ENCODE data around the gene AKR1C2.
"Not testable (repeated sequence)": the region's sequence is repeated elsewhere in the genome, so short reads cannot be mapped to it uniquely, and the experiment has no call there.

The AKR1C2 gene

DNA sequence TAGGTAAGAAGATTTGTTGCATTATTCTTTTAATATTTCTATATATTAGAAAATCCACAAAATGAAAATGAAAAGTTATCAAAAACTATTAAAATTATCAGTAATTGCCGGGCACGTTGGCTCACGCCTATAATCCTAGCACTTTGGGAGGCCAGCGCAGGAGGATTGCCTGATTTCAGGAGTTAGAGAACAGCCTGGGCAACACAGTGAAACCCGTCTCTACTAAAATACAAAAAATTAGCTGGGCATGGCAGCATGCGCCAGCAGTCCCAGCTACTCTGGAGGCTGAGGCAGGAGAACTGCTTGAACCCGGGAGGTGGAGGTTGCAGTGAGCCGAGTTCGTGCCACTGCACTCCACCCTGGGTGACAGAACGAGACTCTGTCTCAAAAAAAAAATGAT, 11.1 kb downstream of the AKR1C2 start:
- not testable (repeated sequence) for H3K36me3 ChIP-seq (ENCODE audit: insufficient read depth, low read length); H3K27me3 ChIP-seq (ENCODE audit: insufficient read depth, low read length); H3K4me3 ChIP-seq (ENCODE audit: low read length); H2AFZ ChIP-seq (ENCODE audit: low read depth, low read length); H3K4me1 ChIP-seq (ENCODE audit: insufficient read depth, low read length); H3K9me3 ChIP-seq (ENCODE audit: low read length)

DNA sequence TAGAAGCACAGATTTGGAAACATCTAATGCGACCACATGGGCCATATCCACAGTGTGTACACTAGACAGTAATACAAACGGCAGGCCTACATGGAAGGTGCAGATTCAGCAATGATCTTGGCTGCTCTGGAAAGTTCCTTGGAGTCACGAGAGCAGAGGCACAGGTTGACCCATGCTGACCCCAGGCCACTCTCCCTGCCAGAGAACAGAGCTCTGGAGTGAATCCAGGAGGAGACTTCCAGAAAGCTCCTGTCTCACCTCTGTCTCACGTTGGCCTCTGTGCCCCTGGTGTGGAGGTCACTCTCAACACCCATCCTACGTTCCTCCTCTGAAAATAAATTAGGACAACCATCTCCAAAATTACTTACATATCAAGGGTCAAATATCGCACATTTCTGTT, 12.2 kb downstream of the AKR1C2 start:
- H3K36me3 ChIP-seq (ENCODE audit: insufficient read depth, low read length); H2AFZ ChIP-seq (ENCODE audit: low read depth, low read length); H3K4me1 ChIP-seq (ENCODE audit: insufficient read depth, low read length); H3K4me3 ChIP-seq (ENCODE audit: low read length); H3K27me3 ChIP-seq (ENCODE audit: insufficient read depth, low read length); H3K9me3 ChIP-seq (ENCODE audit: low read length): not testable (repeated sequence)

DNA sequence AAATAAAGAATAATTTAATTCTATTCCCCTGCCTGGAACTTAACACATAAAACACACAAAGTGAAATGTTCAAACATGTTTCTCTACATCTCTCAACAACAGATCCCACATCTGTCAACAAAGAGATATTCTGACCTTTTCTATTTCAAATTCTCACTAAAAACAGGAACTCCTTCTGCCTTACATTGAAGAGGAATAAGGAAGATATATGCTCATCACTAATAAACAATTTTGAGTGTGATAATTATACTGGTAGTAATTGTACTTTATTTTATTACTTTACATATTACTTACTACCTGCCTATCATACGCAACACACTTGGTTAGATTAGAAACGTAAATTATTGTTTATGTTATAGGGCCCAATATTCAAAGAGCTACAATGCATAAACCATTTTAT, 13.4 kb downstream of the AKR1C2 start:
- no peak overlapping the region for H2AFZ ChIP-seq (ENCODE audit: low read depth, low read length)
- no peaks in the 10 kb centered on the region for H3K36me3 ChIP-seq (ENCODE audit: insufficient read depth, low read length)
- no peaks in the 10 kb centered on the region for H3K4me1 ChIP-seq (ENCODE audit: insufficient read depth, low read length)
- no peaks in the 10 kb centered on the region for H3K9me3 ChIP-seq (ENCODE audit: low read length)
- H3K27me3 ChIP-seq (ENCODE audit: insufficient read depth, low read length): no peaks in the 10 kb centered on the region
- H3K4me3 ChIP-seq (ENCODE audit: low read length): no peak overlapping the region

DNA sequence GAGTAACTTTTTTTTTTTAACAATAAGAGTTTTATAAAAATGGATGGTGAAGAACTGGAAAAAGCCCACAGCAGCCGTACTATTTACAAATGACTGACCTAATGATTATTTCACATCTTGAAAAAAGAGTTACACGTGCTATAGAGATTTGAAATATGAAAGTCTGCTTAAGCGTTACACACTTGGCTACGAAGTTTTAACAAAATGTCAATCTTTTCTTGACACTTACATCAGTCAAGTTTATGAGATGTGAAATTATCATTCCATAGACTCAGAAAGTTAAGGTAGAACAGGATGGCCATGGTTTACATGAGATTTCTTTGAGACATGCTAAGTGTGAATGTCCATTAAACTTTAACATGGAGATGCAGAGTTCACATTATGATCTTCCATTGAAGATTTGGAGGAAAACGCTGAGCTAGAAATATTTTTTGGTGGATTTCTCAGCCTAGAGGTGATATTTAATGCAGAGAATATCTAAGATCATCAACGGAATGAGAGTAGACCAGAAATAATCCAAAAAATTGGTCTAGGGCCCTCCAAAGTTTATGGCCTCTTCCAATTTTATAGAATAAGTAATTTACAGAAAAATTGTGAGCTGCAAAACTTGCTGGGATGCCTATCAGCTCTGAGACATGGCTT, 15.5 kb downstream of the AKR1C2 start:
- not testable (repeated sequence) for H3K36me3 ChIP-seq (ENCODE audit: insufficient read depth, low read length); H3K4me3 ChIP-seq (ENCODE audit: low read length); H3K9me3 ChIP-seq (ENCODE audit: low read length); H3K27me3 ChIP-seq (ENCODE audit: insufficient read depth, low read length); H2AFZ ChIP-seq (ENCODE audit: low read depth, low read length); H3K4me1 ChIP-seq (ENCODE audit: insufficient read depth, low read length)

DNA sequence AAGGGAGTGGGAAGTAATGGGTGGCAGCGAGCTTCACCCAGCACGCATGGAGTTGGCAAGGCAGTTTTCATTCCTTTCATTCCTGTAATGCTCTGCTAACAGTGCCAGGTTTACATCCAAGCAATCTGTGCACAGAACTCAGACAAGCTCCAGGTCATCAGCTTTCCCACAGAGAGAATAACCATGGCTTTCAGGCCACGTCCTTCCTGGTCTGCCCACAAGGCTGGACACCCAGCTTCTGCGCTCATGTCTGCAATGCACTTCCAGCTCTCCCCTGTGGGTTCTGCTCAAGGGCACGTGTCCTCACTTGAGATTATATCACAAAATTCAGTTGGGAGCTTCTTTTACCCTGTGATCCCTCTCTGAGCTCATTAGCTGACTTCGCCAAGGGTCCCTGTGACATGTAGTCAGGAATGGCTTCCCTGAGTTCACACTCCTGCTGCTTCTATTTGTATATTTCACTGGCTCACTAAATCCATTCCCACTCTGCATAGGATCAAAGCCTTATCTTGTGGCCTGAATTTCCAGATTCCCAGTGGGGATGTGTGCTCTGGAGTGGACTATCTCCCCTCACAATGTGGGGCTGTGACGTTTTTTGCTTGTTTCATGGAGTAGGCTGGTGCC, 18.6 kb downstream of the AKR1C2 start:
- Histone ChIP-seq H3K27me3 (ENCODE audit: insufficient read depth, low read length) (no peaks in the 10 kb centered on the region), H2AFZ (ENCODE audit: low read depth, low read length) (no peak overlapping the region), H3K4me3 (ENCODE audit: low read length) (no peak overlapping the region), H3K4me1 (ENCODE audit: insufficient read depth, low read length) (no peaks in the 10 kb centered on the region), H3K36me3 (ENCODE audit: insufficient read depth, low read length) (no peaks in the 10 kb centered on the region), H3K9me3 (ENCODE audit: low read length) (no peaks in the 10 kb centered on the region)

DNA sequence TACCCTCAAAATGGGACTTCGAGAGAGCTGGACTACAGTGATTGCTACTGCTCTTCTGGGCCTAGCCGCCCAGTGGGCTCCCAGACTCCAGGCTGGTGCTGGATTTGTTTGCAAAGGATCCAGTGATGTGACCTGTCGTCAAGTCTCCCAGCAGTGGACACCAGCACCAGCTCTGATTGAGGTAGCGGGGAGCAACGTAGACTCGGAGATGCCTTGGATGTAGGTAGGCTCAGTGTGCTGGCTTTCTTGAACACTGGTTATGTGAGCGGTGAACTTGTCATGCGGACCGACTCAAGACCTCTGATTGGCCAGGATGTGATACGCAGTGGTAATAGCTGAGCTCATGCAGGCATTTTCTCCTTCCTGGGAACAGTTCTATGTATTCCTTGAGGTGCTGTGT, 19.4 kb downstream of the AKR1C2 start:
- Histone ChIP-seq H3K36me3 (ENCODE audit: insufficient read depth, low read length) (no peaks in the 10 kb centered on the region), H3K4me1 (ENCODE audit: insufficient read depth, low read length) (no peaks in the 10 kb centered on the region), H3K27me3 (ENCODE audit: insufficient read depth, low read length) (no peaks in the 10 kb centered on the region), H2AFZ (ENCODE audit: low read depth, low read length) (no peak overlapping the region), H3K4me3 (ENCODE audit: low read length) (no peak overlapping the region), H3K9me3 (ENCODE audit: low read length) (no peaks in the 10 kb centered on the region)

DNA sequence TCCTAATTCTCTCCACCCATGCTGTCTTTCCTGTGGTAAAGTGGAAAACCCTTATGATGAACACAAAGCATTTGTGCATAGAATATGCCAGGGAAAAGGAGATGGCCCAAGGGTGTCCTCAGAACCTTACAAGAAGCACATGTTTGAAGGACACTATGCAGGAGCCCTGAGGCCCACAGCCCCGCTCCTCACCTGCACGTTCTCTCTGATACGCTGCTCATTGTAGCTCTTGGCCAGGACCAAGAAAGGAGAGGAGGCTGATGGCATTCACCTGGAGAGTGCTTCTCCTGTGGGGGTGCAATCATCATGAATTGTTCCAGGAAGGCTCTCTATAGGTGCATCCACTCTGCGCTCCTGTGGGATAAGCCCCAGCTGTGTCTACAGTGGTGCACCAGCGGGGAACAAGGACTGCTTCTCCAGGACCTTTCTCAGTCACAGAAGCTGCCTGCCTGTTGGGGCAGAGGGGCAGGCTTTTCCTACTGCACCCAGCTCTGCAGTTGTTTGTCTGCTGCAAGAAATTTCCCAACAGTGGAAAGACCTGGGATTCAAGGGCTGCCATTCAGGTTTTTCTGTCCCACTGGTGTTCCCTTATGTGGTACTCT, 19.9 kb downstream of the AKR1C2 start:
- H3K27me3 ChIP-seq (ENCODE audit: insufficient read depth, low read length): no peaks in the 10 kb centered on the region
- no peak overlapping the region for H3K4me3 ChIP-seq (ENCODE audit: low read length)
- no peaks in the 10 kb centered on the region for H3K4me1 ChIP-seq (ENCODE audit: insufficient read depth, low read length)
- H3K36me3 ChIP-seq (ENCODE audit: insufficient read depth, low read length): no peaks in the 10 kb centered on the region
- H2AFZ ChIP-seq (ENCODE audit: low read depth, low read length): no peak overlapping the region
- H3K9me3 ChIP-seq (ENCODE audit: low read length): no peaks in the 10 kb centered on the region

DNA sequence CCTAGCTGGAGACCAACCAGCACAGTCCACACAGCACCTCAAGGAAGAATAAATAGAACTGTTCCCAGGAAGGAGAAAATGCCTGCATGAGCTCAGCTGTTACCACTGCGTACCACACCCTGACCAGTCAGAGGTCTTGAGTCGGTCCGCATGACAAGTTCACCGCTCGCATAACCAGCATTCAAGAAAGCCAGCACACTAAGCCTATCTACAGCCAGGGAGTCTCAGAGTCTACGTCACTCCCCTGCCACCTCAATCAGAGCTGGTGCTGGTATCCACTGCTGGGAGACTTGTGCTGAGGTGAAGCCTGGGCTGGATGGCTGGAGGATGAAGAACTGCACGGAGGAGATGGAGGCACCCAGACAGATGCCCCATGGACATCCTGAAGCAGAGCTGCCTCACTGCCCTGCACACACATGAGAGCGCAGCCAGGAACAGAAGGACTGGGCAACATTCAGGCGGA, 20.9 kb downstream of the AKR1C2 start:
- Histone ChIP-seq H3K4me1 (ENCODE audit: insufficient read depth, low read length) (no peaks in the 10 kb centered on the region), H3K9me3 (ENCODE audit: low read length) (no peaks in the 10 kb centered on the region), H2AFZ (ENCODE audit: low read depth, low read length) (no peak overlapping the region), H3K36me3 (ENCODE audit: insufficient read depth, low read length) (no peaks in the 10 kb centered on the region), H3K27me3 (ENCODE audit: insufficient read depth, low read length) (no peaks in the 10 kb centered on the region), H3K4me3 (ENCODE audit: low read length) (no peak overlapping the region)

DNA sequence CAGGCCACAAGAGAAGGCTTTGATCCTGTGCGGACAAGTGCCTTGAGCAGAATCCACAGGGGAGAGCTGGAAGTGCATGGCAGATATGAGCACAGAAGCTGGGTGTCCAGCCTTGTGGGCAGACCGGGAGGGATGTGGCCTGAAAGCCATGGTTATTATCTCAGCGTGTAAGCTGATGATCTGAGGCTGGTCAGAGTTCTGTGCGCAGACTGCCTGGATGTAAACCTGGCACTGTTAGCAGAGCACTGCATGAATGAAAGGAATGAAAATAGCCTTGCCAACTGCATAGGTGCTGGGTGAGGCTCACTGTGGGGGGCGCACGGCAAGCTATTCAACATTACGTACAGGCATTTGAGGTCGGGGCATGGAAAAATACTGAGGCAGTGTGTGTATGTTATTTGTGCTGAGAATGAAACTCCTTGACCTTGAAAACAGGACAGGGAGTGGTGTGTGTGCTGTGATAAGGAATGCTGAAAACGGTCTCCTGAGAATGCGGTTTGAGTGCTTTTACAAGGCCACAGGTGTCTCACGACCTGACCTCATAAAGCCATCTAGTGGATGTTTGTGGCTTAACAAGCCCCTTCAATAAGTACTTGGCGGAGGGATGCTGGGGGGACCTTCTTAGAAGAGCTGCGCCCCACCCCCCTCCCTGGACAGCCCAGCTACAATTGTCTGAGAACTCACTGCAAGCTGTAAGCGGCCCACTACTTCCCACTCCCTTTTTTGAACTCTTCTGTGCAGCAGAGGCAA, 21.8 kb downstream of the AKR1C2 start:
- no peaks in the 10 kb centered on the region for H3K27me3 ChIP-seq (ENCODE audit: insufficient read depth, low read length)
- no peak overlapping the region for H2AFZ ChIP-seq (ENCODE audit: low read depth, low read length)
- H3K4me3 ChIP-seq (ENCODE audit: low read length): no peak overlapping the region
- H3K4me1 ChIP-seq (ENCODE audit: insufficient read depth, low read length): no peaks in the 10 kb centered on the region
- no peaks in the 10 kb centered on the region for H3K36me3 ChIP-seq (ENCODE audit: insufficient read depth, low read length)
- no peaks in the 10 kb centered on the region for H3K9me3 ChIP-seq (ENCODE audit: low read length)

DNA sequence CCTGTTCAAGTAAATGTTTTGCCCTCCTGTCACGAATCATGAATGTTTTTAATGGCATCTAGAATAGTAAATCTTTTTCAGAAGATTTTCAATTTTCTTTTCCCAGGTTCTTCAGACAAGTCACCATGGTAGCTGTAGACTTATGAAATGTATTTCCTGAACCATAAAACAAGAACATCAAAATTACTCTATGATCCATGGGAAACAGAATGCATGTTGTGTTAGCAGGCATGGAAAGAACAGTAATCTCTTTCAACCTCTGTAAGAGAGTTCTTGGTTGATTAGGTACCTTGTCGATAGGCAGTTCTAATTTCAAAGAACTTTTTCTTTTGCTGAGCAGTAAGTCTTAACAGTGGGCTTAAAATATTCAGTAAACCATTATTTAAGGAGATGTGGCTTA, 22.9 kb downstream of the AKR1C2 start:
- no peak overlapping the region for H3K4me3 ChIP-seq (ENCODE audit: low read length)
- no peaks in the 10 kb centered on the region for H3K27me3 ChIP-seq (ENCODE audit: insufficient read depth, low read length)
- no peaks in the 10 kb centered on the region for H3K4me1 ChIP-seq (ENCODE audit: insufficient read depth, low read length)
- H3K36me3 ChIP-seq (ENCODE audit: insufficient read depth, low read length): no peaks in the 10 kb centered on the region
- no peaks in the 10 kb centered on the region for H3K9me3 ChIP-seq (ENCODE audit: low read length)
- H2AFZ ChIP-seq (ENCODE audit: low read depth, low read length): no peak overlapping the region

DNA sequence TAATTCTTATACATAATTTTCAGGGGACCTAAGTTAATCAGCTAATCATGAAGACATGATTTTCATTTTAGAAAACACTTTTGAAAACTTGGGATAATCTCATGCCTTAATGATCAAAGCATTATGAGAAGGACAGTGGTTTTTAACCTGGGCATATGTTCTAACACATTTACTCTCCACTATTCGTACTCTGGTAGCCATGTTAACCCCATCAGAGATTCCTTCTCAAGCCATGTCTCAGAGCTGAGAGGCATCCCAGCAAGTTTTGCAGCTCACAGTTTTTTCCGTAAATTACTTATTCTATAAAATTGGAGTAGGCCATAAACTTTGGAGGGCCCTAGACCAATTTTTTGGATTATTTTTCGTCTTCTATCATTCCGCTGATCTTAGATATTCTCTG, 24.8 kb downstream of the AKR1C2 start:
- no peaks in the 10 kb centered on the region for H3K27me3 ChIP-seq (ENCODE audit: insufficient read depth, low read length)
- no peaks in the 10 kb centered on the region for H3K9me3 ChIP-seq (ENCODE audit: low read length)
- H3K4me3 ChIP-seq (ENCODE audit: low read length): no peak overlapping the region
- no peak overlapping the region for H2AFZ ChIP-seq (ENCODE audit: low read depth, low read length)
- no peaks in the 10 kb centered on the region for H3K4me1 ChIP-seq (ENCODE audit: insufficient read depth, low read length)
- H3K36me3 ChIP-seq (ENCODE audit: insufficient read depth, low read length): no peaks in the 10 kb centered on the region

DNA sequence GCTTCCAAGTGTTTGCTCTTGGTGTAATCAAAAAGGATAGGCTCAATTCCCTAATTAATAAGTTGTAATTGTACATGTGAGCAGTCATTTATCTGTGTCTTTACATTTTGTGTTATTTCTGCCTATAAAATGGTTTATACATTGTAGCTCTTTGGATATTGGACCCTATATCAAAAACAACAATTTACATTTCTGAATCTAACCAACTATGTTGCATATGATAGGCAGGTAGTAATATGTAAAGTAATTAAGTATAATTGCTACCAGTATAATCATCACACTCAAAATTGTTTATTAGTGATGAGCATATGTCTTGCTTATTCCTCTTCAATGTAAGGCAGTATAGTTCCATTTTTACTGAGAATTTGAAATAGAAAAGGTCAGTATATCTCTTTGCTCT, 26.6 kb downstream of the AKR1C2 start:
- Histone ChIP-seq H3K9me3 (ENCODE audit: low read length) (no peaks in the 10 kb centered on the region), H3K36me3 (ENCODE audit: insufficient read depth, low read length) (no peaks in the 10 kb centered on the region), H3K4me3 (ENCODE audit: low read length) (no peak overlapping the region), H2AFZ (ENCODE audit: low read depth, low read length) (no peak overlapping the region), H3K27me3 (ENCODE audit: insufficient read depth, low read length) (no peaks in the 10 kb centered on the region), H3K4me1 (ENCODE audit: insufficient read depth, low read length) (no peaks in the 10 kb centered on the region)

DNA sequence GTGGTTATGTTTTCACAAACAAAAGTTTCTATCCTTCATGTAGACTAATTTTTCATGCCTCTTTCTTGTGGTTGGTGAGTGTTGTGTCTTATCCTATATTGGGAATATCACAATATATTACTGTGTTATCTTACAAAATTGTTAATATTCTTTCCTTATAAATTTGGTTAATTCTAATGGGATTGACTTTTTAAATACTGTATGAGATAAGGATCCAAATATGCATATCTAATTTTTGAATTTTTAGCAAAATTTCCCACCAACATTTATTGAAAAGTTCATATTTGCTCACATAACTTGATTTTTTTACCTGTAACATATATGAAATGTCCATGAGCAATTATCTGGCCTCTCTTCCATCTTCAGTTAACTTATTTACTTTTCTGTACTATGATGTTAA, 29.3 kb downstream of the AKR1C2 start:
- H2AFZ ChIP-seq (ENCODE audit: low read depth, low read length); H3K4me1 ChIP-seq (ENCODE audit: insufficient read depth, low read length); H3K4me3 ChIP-seq (ENCODE audit: low read length); H3K27me3 ChIP-seq (ENCODE audit: insufficient read depth, low read length); H3K9me3 ChIP-seq (ENCODE audit: low read length); H3K36me3 ChIP-seq (ENCODE audit: insufficient read depth, low read length): not testable (repeated sequence)
